Choroid plexus epithelial cell (primary cell): Measurements from ENCODE around the gene MAPK6.

Experiments used
- DNase-seq: peaks from one replicate; pipeline ENCODE4 v3.0.0-alpha.2; 2010; ENCODE audit warnings: low read depth
- H3K4me3 ChIP-seq: 2 replicates; pipeline ENCODE4 v1.5.1; 2011; ENCODE audit warnings: low read depth, mild to moderate bottlenecking, control low read depth, low read length, moderate library complexity
- TF ChIP-seq, protein P1 (sequence below): conservative IDR thresholded peaks from 2 replicates; pipeline ENCODE4 v1.5.1; 2011; ENCODE audit warnings: low read depth, mild to moderate bottlenecking, control low read depth, inconsistent platforms, low read length, moderate library complexity

The MAPK6 gene

DNA sequence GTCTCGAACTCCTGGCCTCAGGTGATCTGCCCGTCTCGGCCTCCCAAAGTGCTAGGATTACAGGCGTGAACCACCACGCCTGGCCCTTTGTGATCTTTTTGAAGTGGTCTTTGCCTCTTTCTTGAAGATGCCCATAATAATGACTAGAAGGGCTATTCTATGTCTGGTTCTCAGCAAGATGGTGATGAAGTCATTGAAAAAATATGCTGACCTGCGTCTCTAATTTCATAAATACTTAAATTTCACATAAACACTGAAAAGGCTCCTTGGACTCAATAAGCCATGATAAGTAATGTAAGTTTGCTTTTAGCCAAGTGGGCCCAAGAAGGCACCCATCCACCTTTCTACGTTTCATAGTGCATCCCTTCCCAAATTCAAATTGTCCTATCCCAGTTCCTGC is 775 bp upstream of the MAPK6 start:
- TF ChIP-seq, protein P1, sequence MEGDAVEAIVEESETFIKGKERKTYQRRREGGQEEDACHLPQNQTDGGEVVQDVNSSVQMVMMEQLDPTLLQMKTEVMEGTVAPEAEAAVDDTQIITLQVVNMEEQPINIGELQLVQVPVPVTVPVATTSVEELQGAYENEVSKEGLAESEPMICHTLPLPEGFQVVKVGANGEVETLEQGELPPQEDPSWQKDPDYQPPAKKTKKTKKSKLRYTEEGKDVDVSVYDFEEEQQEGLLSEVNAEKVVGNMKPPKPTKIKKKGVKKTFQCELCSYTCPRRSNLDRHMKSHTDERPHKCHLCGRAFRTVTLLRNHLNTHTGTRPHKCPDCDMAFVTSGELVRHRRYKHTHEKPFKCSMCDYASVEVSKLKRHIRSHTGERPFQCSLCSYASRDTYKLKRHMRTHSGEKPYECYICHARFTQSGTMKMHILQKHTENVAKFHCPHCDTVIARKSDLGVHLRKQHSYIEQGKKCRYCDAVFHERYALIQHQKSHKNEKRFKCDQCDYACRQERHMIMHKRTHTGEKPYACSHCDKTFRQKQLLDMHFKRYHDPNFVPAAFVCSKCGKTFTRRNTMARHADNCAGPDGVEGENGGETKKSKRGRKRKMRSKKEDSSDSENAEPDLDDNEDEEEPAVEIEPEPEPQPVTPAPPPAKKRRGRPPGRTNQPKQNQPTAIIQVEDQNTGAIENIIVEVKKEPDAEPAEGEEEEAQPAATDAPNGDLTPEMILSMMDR: no peak
- H3K4me3 ChIP-seq: no peak overlapping the region
- DNase-seq: peak; percentile 80

DNA sequence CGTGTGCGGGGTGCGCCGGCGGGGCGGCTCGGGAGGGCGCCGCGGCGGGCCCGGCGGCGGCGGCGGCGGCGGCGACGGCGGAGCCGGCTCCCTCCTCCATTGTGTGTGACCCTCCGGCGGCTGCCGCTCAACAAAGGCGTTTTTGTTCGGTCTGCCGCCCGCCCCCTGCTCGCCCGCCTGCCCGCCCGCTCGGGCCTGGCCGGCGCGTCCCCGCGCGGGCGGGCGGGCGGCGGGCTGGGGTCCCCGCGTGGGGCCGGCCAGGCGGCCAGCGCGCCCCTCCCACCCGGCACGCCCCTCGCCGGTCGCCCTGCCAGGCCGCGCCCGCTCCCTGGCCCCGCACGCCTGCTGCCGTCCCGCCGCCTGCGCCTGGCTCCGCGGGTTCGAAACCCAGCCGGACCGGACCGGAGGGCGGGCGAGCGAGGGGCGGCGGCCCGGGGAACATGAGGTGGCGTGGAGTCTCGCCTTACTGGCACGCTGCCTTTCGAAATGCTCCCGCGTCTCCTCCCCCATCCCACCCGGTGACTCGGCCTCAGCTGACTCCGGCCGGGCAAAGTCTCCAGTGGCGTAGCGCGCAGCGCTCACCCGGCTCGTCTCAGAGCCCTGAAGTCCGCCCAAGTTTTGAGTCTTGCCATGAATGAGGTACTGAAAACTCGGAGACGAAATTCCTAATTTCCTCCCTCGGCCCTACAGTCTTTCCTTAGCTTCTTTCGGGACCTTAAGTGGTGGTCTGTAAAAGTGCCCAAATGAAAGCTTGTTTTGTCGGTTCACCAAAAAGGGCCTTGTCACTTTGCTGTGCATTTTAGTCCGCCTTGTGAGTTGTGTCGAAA is 588 bp downstream of the MAPK6 start:
- TF ChIP-seq, protein P1: no peak
- DNase-seq: peak; percentile 96
- peak overlapping the region; percentile 78 for H3K4me3 ChIP-seq

DNA sequence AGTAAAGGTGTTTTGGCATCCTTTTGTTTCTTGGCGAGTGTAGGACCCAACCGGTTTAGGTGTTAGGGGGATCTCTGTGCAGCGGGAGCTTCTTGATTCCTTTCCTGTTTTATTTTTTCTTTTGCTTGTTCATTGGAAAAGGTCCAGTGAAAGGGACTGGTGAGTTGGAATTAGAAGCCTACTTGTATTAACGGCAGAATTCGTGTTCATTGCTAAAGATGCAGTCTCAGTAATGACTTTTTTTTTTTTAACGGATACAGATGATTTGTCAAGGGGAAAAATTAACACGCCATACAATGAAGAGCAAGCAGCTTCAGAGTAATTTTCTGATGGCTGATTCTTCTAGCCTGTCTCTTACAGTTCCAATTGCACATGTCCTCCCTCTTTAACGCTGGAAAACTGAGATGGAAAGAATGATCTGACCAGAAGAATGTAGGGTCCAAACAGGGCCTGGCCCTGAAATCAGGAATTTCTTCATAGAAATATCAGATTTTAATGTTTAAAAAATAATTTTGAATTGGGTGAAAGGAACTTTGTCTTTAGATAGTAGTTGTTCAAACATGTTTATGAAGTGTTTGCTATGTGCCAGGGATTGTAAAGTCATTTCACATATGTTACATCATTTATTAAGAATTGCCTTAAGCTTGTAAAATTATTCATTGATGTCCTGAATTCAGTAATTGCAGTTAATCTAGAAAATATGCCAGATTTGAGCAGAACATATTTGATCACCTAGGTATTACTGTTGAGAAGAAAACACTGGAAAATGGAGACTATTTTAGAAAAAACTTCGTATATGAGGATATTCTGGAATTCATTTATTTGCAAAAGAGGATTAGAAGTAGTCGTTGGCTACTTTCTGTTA is 1.4 kb downstream of the MAPK6 start:
- H3K4me3 ChIP-seq: peak overlapping the region; percentile 78
- TF ChIP-seq, protein P1: no peak
- peak; percentile 44 for DNase-seq

DNA sequence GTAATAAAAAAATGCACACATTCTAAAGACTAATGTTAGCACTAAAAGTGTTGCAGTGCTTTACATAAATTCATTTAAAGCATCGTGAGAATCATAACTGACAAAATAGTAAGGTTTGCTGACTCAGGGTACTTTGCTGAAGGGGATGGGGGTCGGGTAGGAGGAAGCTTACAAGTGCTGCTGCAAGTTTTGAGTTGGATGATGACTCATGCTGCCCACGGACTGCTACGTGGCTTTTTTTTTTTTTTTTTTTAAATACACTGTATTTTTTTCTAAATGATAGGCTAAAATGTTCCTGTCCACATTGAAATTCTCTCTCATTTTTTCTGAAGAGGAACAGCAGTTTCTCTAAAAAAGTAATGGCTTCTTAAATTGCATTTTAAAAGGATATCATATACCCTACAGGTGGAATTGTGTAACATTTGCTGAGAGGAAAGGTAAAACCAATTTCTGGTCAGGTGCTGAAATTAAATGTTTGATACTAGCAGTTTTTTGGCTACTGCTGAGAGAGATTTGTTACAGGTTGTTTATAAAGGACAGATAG is 2.2 kb downstream of the MAPK6 start:
- peak overlapping the region; percentile 78 for H3K4me3 ChIP-seq
- peak; percentile 97 for DNase-seq
- TF ChIP-seq, protein P1: no peak

DNA sequence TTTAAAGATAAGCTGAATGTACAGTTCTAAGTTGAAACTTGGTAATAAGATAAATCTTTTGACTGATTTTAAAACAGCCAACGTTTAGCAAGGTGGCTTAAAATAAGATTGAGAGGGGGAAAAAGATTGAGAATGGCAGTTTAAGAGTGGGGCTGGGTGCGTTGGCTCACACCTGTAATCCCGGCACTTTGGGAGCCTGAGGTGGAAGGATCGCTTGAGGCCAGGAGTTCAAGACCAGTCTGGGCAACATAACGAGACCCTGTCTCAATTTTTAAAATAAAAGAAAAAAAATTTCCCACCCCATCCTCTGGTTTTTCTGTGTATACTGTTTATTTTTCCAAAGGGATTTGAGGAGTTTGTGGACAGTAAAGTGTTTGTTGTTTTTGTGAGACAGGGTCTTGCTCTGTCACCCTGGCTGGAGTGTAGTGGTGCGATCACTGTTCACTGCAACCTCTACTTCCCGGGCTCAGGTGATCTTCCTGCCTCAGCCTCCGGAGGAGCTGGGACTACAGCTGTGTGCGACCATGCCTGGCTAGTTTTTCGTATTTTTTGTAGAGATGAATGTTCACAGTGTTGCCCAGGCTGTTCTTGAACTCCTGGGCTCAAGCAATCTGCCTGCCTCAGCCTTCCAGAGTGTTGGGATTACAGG is 3.0 kb downstream of the MAPK6 start:
- TF ChIP-seq, protein P1: no peak
- H3K4me3 ChIP-seq: peak overlapping the region; percentile 78
- DNase-seq: no peak

DNA sequence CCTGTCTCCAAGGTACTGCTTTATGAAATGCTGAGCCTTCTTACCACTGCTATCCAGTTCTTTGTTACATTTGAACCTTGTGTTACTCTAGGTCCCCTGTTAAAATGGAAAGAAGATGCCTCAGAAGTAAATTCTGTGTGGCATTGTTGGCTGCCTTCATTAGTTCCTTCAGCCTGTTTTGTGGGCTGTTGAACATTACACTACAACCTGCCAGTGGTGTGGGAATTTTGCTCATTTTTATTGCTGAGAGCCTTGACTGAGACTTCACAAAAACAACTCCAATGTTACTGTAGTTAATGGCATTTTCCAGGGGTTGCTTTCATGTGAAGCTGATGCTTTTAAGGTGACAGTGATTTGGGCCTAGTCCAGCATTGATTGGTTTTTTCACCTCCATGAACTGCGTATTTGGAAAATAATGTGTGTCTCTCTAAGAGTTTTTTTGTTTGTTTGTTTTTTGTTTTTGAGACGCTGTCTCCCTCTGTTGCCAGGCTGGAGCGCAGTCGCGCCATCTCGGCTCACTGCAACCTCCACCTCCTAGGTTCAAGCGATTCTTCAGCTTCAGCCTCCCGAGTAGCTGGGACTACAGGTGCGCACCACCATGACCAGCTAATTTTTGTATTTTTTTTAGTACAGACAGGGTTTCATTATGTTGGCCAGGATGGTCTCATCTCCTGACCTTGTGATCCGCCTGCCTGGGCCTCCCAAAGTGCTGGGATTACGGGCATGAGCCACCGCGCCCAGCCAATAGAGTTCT is 4.3 kb downstream of the MAPK6 start:
- no peak overlapping the region for H3K4me3 ChIP-seq
- TF ChIP-seq, protein P1: no peak
- no peak for DNase-seq
